H9 (cell line): ENCODE measurements around the gene SLC30A7. TPM values are rescaled to one million over a fixed set of nuclear protein-coding genes. Genes with fewer than 3 reads are reported as not detected.

Experiments used
- DNase-seq: peaks from one replicate; pipeline ENCODE4 v3.0.0-alpha.2; 2017
- H2AFZ ChIP-seq: one replicate; pipeline ENCODE4 v1.6.1; 2013; ENCODE audit warnings: mild to moderate bottlenecking, low read length, control low read depth, moderate library complexity
- H2AK5ac ChIP-seq: 2 replicates; pipeline ENCODE4 v1.6.1; 2013; ENCODE audit warnings: low read length, control low read depth, mixed read lengths; ENCODE audit not compliant: insufficient read length
- H2BK120ac ChIP-seq: one replicate; pipeline ENCODE4 v1.6.1; 2013; ENCODE audit warnings: low read depth, mild to moderate bottlenecking, low read length, control low read depth, inconsistent platforms; ENCODE audit not compliant: poor library complexity, severe bottlenecking
- H2BK12ac ChIP-seq: 2 replicates; pipeline ENCODE4 v1.6.1; 2013; ENCODE audit warnings: low read length, control low read depth, mixed read lengths, low read depth; ENCODE audit not compliant: insufficient read length
- H2BK15ac ChIP-seq: 2 replicates; pipeline ENCODE4 v1.6.1; 2013; ENCODE audit warnings: low read depth, low read length, control low read depth
- H2BK20ac ChIP-seq: one replicate; pipeline ENCODE4 v1.6.1; 2013; ENCODE audit warnings: low read depth, mild to moderate bottlenecking, low read length, control low read depth, inconsistent platforms; ENCODE audit not compliant: poor library complexity, severe bottlenecking
- H2BK5ac ChIP-seq: 2 replicates; pipeline ENCODE4 v1.6.1; 2013; ENCODE audit warnings: low read length, control low read depth, mixed read lengths; ENCODE audit not compliant: insufficient read length
- H3K14ac ChIP-seq: 2 replicates; pipeline ENCODE4 v1.6.1; 2013; ENCODE audit warnings: low read length, control low read depth; ENCODE audit not compliant: insufficient read depth
- H3K18ac ChIP-seq: 2 replicates; pipeline ENCODE4 v1.6.1; 2013; ENCODE audit warnings: low read depth, mild to moderate bottlenecking, mixed read lengths, low read length, control low read depth; ENCODE audit not compliant: insufficient read length
- H3K23ac ChIP-seq: 2 replicates; pipeline ENCODE4 v1.6.1; 2013; ENCODE audit warnings: low read length, control low read depth, mixed read lengths, low read depth; ENCODE audit not compliant: insufficient read length
- H3K23me2 ChIP-seq: 2 replicates; pipeline ENCODE4 v1.6.1; 2013; ENCODE audit warnings: low read depth, mild to moderate bottlenecking, mixed read lengths, low read length, control low read depth; ENCODE audit not compliant: insufficient read length, poor library complexity, severe bottlenecking
- H3K27ac ChIP-seq: 2 replicates; pipeline ENCODE4 v1.5.1; 2013; ENCODE audit warnings: low read length, control low read depth, mixed read lengths, low read depth; ENCODE audit not compliant: insufficient read length
- H3K27me3 ChIP-seq: 2 replicates; pipeline ENCODE4 v1.6.1; 2013; ENCODE audit warnings: low read length, control low read depth, inconsistent platforms; ENCODE audit not compliant: insufficient read depth
- H3K4ac ChIP-seq: 2 replicates; pipeline ENCODE4 v1.6.1; 2013; ENCODE audit warnings: low read depth, mild to moderate bottlenecking, control low read depth, inconsistent platforms, low read length, moderate library complexity
- H3K4me1 ChIP-seq: 2 replicates; pipeline ENCODE4 v1.6.1; 2013; ENCODE audit warnings: low read length, control low read depth, inconsistent platforms; ENCODE audit not compliant: insufficient read depth
- H3K4me2 ChIP-seq: 2 replicates; pipeline ENCODE4 v1.6.1; 2013; ENCODE audit warnings: low read length, control low read depth, mixed read lengths; ENCODE audit not compliant: insufficient read length, insufficient read depth
- H3K56ac ChIP-seq: 2 replicates; pipeline ENCODE4 v1.6.1; 2013; ENCODE audit warnings: low read depth, mild to moderate bottlenecking, mixed read lengths, low read length, control low read depth; ENCODE audit not compliant: insufficient read length
- H3K79me1 ChIP-seq: 2 replicates; pipeline ENCODE4 v1.6.1; 2013; ENCODE audit warnings: low read depth, mild to moderate bottlenecking, moderate library complexity, low read length, control low read depth, inconsistent platforms; ENCODE audit not compliant: insufficient read depth, poor library complexity, severe bottlenecking
- H3K79me2 ChIP-seq: 2 replicates; pipeline ENCODE4 v1.6.1; 2013; ENCODE audit warnings: low read length, control low read depth, inconsistent platforms; ENCODE audit not compliant: insufficient read depth
- H3K9ac ChIP-seq: 2 replicates; pipeline ENCODE4 v1.6.1; 2013; ENCODE audit warnings: low read length, control low read depth, mixed read lengths; ENCODE audit not compliant: insufficient read length; ENCODE audit errors: extremely low read depth
- H3K9me3 ChIP-seq: one replicate; pipeline ENCODE4 v1.6.1; 2013; ENCODE audit warnings: low read depth, low read length, inconsistent platforms; ENCODE audit not compliant: control insufficient read depth
- H3T11ph ChIP-seq: one replicate; pipeline ENCODE4 v1.6.1; 2013; ENCODE audit warnings: mild to moderate bottlenecking, low read length, control low read depth, inconsistent platforms
- H4K20me1 ChIP-seq: one replicate; pipeline ENCODE4 v1.6.1; 2013; ENCODE audit not compliant: control insufficient read depth, insufficient read length, insufficient read depth
- H4K5ac ChIP-seq: 2 replicates; pipeline ENCODE4 v1.6.1; 2013; ENCODE audit warnings: low read depth, mild to moderate bottlenecking, mixed read lengths, low read length, control low read depth; ENCODE audit not compliant: insufficient read length
- H4K8ac ChIP-seq: replicated peaks from 2 replicates; pipeline ENCODE4 v1.6.1; 2013; ENCODE audit warnings: low read length, control low read depth, mixed read lengths, low read depth; ENCODE audit not compliant: insufficient read length
- H4K91ac ChIP-seq: 2 replicates; pipeline ENCODE4 v1.6.1; 2013; ENCODE audit warnings: low read depth, mild to moderate bottlenecking, moderate library complexity, mixed read lengths, low read length, control low read depth; ENCODE audit not compliant: insufficient read length
- H3K27ac Mint-ChIP-seq, 3 experiments: 2 replicates in 2 of 3; 3 replicates in 1 of 3; pipeline ENCODE4 v1.8.0; 2020 to 2021; ENCODE audit warnings: mixed read lengths in 3 of 3, mild to moderate bottlenecking in 1 of 3, moderate library complexity in 1 of 3
- H3K27me3 Mint-ChIP-seq: 2 replicates; pipeline ENCODE4 v1.8.0; 2021; ENCODE audit warnings: low read depth, mild to moderate bottlenecking, moderate library complexity, mixed read lengths
- H3K36me3 Mint-ChIP-seq, 3 experiments: 2 replicates in 2 of 3; 3 replicates in 1 of 3; pipeline ENCODE4 v1.8.0; 2020 to 2021; ENCODE audit warnings: low read depth in 3 of 3, mixed read lengths in 3 of 3; ENCODE audit not compliant: insufficient read depth in 1 of 3
- H3K4me1 Mint-ChIP-seq, 2 experiments: 2 replicates each; pipeline ENCODE4 v1.8.0; 2020; ENCODE audit warnings: mixed read lengths in 2 of 2
- H3K4me3 Mint-ChIP-seq, 2 experiments: 2 replicates in 1 of 2; 3 replicates in 1 of 2; pipeline ENCODE4 v1.8.0; 2020 to 2021; ENCODE audit warnings: mild to moderate bottlenecking in 2 of 2, mixed read lengths in 2 of 2, moderate library complexity in 1 of 2
- H3K9me3 Mint-ChIP-seq, 2 experiments: 2 replicates in 1 of 2; 3 replicates in 1 of 2; pipeline ENCODE4 v1.8.0; 2020; ENCODE audit warnings: mild to moderate bottlenecking in 2 of 2, mixed read lengths in 2 of 2, moderate library complexity in 1 of 2
- CTCF ChIP-seq: fragments of 200-600 bp; sonication (generic); conservative IDR thresholded peaks from 3 replicates; pipeline ENCODE4 v1.8.0; 2021; ENCODE audit warnings: antibody characterized with exemption, mild to moderate bottlenecking
- total RNA-seq: library from RNA; stranded (reverse); gene quantifications from 2 replicates; pipeline ENCODE4 v1.2.1, GENCODE V29; 2021

The SLC30A7 gene
- total RNA-seq, 1 experiment from 2014 or later, result 25.6 TPM

GRCh38 chr1:100950337-100950736 is 54.4 kb downstream of the SLC30A7 start:
- Histone ChIP-seq H3K4me2 (no peak overlapping the region), H2AK5ac (no peak overlapping the region), H3K9me3 (no peaks in the 10 kb centered on the region), H4K5ac (no peak overlapping the region), H3K9ac (no peak overlapping the region), H3K4ac (no peak overlapping the region), H3K79me2 (no peaks in the 10 kb centered on the region), H2BK12ac (no peak overlapping the region), H2BK120ac (no peak overlapping the region), H3K56ac (no peak overlapping the region), H2BK15ac (no peak overlapping the region), H2AFZ (no peak overlapping the region), H3K4me1 (peaks cover 13% of the 10 kb centered on the region; the same call in 1 of the 2 replicates), H3K79me1 (no peaks in the 10 kb centered on the region), H2BK5ac (no peak overlapping the region), H3K23me2 (no peaks in the 10 kb centered on the region), H4K20me1 (no peaks in the 10 kb centered on the region), H2BK20ac (no peak overlapping the region), H3K27ac (no peak overlapping the region), H3T11ph (no peak overlapping the region), H3K23ac (no peak overlapping the region), H3K18ac (no peak overlapping the region), H3K27me3 (no peaks in the 10 kb centered on the region), H4K91ac (no peak overlapping the region), H3K14ac (no peak overlapping the region), H4K8ac (no peak overlapping the region)
- Mint-ChIP-seq H3K36me3 (peaks cover 41 to 50% (median 48%) of the 10 kb centered on the region in 3 experiments), H3K4me3 (no peak overlapping the region), H3K27me3 (no peaks in the 10 kb centered on the region), H3K4me1 (peaks cover 53 to 57% of the 10 kb centered on the region in 2 experiments), H3K9me3 (peaks cover 19 to 26% of the 10 kb centered on the region in 2 experiments), H3K27ac (peak overlapping the region in 2 of 3 experiments; percentile 94 to 95; a peak in 4 of 7 replicates)
- TF ChIP-seq CTCF, result no peak
- DNase-seq, result no peak
